SH-SY5Y (cell line): ENCODE results near the gene L3HYPDH.

Experiments used
- GATA2 ChIP-seq: IDR thresholded peaks from 2 replicates; pipeline ENCODE4 v1.6.1; 2011; ENCODE audit warnings: mild to moderate bottlenecking, low read depth, low read length
- GATA3 ChIP-seq: IDR thresholded peaks from 2 replicates; pipeline ENCODE4 v1.6.1; 2011; ENCODE audit warnings: low read depth, mild to moderate bottlenecking, low read length, moderate library complexity

The L3HYPDH gene

GRCh38 chr14:59463787-59464485 is 20.3 kb downstream of the L3HYPDH start:
- TF ChIP-seq GATA3 (no peak), GATA2 (no peak)

- no peak for TF ChIP-seq GATA2
- no peak for TF ChIP-seq GATA3
These were observed 22.3 kb downstream of the L3HYPDH start for GRCh38 chr14:59461891-59462290.

DNA sequence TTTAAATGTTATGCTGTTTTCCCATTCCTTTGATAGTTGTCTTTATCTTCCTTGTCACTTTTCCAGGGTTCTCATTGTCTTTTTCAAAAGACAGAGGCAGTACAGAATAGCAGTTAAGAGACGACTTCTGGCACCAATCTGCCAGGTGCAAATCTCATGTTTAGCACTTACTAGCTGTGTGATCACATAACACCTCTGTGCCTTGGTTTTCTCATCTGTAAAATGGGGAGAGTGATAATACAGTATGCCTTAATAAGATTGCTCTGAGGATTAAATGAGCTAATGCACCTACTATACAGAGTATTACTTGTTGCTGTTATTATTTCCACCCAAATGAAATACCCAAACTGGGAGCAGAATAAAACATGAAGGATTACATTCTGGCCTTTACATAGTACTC is 23.8 kb downstream of the L3HYPDH start:
- no peak for TF ChIP-seq GATA3
- TF ChIP-seq GATA2: no peak

DNA sequence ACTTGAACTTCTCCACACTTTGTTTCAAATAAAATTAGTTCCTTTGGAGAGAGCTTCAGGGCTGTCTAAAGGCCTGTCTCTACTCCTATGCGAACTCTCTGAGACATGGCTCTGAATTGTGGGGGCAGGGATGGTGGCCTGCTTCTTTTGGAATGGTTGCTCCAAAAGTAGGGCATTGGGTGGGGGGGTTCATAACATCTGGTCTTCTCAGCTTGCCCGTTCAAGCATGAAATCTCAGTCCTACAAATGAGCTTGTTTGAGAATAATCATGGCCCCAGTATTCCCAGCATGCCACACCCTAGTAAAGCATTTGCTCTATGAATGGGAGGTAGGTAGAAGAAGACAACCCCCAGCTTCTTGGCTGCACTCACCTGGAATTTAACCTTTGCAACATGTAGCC is 25.7 kb downstream of the L3HYPDH start:
- TF ChIP-seq GATA2 (no peak), GATA3 (no peak)

- TF ChIP-seq GATA3: no peak
- no peak for TF ChIP-seq GATA2
These were observed 28.8 kb downstream of the L3HYPDH start for GRCh38 chr14:59455411-59455810.

DNA sequence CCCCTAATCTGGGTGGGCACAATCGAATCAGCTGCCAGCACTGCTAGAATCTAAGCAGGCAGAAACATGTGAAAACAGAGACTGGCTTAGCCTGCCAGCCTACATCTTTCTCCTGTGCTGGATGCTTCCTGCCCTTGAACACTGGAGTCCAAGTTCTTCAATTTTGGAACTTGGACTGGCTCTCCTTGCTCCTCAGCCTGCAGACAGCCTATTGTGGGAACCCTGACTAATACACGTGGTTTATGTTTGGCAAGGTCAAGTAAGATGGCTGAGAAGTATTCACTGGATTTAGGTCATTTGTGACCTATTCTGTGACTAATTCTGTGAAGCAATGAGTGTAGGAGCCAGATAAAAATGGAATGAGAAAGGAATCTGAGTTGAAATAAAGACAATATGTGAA is 30.1 kb downstream of the L3HYPDH start:
- TF ChIP-seq GATA3: no peak
- no peak for TF ChIP-seq GATA2

- TF ChIP-seq GATA2 (no peak), GATA3 (no peak)
These were observed 32.4 kb downstream of the L3HYPDH start for GRCh38 chr14:59451849-59452248.

- TF ChIP-seq GATA3 (no peak), GATA2 (no peak)
These were observed 33.5 kb downstream of the L3HYPDH start for GRCh38 chr14:59450716-59451115.

DNA sequence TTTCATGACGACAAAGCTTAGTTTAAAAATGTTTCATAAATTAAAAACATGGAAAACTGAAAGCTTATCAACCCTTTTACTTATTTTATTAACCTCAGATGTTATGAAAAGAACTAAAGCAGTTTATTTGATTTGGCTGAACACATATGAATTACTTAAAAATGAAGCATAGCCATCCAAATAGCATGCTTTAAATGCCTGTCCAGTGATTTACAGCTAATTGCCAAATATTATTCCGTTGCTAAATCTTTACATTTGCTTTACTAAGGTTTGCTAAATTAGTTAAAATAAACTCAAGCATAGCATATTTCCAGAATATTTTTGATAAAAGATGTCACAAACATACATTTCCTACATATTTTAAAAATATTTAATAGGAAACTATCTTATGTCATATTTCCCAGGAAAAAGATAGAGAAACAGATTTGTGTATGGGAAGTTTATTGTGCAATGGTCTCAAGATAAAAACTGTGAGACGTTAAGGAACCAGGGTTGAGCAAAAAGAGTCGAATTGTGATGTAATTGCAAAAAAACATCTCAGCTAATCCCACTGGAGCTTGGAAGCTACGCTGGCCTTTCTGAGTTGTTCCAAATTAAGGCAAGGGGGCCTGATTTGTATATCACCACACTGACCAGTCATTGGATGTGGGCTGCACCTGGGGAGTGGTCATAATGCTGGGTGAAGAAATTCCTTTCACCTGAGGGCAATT is 44.8 kb downstream of the L3HYPDH start:
- TF ChIP-seq GATA2 (no peak), GATA3 (no peak)

DNA sequence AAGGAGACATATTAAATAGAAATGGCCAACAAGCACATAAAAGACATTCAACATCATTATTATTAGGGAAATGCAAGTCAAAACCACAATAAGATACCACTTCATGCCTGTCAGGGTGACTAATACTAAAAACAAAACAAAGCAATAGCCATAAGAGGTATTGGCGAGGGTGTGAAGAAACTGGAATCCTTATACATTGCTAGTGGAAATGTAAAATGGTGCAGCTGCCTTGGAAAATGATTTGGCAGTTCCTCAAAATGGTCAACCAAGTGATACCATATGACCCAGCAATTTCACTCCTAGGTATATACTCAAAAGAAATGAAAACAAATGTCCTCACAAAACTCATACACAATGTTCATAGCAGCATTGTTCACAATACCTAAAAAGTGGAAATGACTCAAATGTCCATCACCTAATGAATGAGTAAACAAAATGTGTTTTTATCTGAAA is 46.0 kb downstream of the L3HYPDH start:
- TF ChIP-seq GATA2 (no peak), GATA3 (no peak)

DNA sequence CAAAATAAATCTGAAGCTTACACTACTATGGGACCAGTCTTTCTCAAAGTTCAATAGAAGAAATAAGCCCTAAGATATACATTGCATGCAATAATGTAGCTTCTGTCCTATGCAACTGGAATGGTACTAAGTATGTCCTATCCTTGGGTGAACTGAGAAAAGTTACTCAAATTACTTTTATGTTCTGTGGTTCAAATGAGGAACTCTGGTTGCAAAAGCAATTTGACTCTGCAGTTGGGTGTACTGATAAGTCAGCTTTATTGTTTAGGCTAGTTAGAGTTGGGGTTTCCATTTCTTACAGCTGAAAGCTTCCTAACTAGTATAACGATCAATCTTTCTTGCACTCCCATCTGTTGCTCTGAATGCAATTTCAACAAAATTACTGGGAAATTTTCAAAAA is 48.2 kb downstream of the L3HYPDH start:
- TF ChIP-seq GATA3 (no peak), GATA2 (no peak)

GRCh38 chr14:59435101-59435500 is 49.1 kb downstream of the L3HYPDH start:
- TF ChIP-seq GATA3: no peak
- no peak for TF ChIP-seq GATA2

DNA sequence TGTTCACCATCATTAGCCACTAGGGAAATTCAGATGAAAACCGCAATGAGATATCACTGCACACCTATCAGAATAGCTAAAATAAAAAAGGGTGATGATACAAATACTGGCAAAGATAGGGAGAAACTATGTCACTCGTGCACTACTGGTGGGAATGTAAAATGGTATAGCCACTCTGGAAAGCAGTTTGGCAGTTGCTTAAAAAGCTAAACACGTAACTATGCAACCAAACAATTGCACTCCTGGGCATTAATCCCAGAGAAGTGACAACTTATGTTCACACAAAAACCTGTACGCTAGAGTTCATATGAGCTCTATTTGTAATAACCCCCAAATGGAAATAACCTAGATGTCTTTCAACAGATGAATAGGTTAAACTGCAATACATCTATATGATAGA is 54.4 kb downstream of the L3HYPDH start:
- TF ChIP-seq GATA2: no peak
- TF ChIP-seq GATA3: no peak

GRCh38 chr14:59428581-59429012 is 55.6 kb downstream of the L3HYPDH start:
- TF ChIP-seq GATA2 (no peak), GATA3 (no peak)
